ENCODE measurements around the gene TBL1XR1.

TBL1XR1 gene

DNA sequence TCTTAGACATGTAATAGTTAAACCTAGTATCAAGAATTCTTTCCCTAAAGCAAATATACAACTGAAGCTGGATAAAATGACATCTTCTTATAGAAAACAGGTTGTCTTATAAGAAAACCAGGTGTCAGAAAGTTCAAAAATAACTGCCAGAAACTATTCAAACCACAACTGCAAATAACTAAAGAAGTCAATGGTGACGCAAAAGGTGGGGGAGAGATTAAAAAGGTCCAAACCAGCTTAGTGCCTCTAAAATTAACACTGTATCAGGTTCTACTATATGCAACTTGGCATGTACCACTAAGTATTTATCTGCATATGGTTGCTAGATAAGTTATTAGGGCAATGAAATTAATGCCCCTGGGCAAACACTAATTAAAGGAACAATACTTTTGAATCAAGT is 136.8 kb downstream of the TBL1XR1 start:
- DNase-seq: no peak

DNA sequence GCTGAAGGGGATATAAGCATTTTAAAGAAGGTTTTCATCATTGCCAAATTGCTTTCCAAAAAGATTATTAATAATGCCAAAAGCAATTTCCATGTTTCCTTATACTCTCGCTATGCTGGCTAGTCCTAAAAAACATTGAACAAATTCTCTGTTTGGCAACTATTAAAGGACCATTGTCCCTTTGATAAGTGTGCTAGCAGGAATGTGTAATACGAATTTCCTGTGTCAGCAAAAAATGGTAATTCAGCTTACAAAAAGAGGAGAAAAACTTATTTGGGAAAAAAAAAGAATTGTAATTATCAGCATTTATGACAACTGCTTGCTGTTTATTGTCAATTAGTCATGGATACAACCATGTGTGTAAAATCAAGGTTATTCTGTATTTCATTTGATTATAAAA is 138.6 kb downstream of the TBL1XR1 start:
- no peak for DNase-seq

DNA sequence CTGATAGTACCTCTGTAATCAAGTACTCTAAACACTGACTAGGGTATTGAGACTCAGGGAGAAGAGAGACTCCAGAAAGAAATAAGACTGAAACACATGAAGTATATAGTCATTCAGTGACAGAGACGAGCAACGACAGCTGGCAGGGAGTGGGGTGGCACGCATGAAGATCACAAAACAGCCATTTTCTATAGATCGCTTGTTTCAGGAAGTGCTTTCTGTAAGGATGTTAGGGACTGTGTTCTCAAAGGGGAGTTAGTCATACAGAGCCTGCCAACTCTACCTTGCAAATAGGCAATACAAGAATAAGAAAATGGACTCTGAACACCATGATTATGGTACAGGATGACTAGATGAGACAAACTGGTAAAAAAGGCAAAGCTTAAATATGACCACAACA is 139.5 kb downstream of the TBL1XR1 start:
- DNase-seq: no peak

DNA sequence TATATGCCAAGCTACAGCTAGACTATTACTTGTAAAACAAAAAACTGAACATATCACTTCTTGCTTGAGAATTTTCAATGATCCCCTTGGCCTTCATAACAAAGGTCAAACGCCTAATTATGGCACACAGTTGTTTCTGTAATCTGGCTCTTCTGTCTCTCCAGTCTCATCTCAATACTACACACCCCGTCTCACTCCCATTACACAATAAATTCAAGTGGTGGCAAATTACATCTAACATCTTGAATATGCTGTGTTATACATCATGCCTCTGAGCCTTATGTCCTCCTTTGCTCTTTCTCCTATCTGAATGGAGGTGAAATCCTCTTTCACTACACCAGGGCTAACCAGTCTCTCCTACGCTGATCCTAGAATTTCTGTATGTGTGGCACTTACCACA is 140.4 kb downstream of the TBL1XR1 start:
- DNase-seq: peak in 2 of 3 experiments; percentile 36 to 38

DNA sequence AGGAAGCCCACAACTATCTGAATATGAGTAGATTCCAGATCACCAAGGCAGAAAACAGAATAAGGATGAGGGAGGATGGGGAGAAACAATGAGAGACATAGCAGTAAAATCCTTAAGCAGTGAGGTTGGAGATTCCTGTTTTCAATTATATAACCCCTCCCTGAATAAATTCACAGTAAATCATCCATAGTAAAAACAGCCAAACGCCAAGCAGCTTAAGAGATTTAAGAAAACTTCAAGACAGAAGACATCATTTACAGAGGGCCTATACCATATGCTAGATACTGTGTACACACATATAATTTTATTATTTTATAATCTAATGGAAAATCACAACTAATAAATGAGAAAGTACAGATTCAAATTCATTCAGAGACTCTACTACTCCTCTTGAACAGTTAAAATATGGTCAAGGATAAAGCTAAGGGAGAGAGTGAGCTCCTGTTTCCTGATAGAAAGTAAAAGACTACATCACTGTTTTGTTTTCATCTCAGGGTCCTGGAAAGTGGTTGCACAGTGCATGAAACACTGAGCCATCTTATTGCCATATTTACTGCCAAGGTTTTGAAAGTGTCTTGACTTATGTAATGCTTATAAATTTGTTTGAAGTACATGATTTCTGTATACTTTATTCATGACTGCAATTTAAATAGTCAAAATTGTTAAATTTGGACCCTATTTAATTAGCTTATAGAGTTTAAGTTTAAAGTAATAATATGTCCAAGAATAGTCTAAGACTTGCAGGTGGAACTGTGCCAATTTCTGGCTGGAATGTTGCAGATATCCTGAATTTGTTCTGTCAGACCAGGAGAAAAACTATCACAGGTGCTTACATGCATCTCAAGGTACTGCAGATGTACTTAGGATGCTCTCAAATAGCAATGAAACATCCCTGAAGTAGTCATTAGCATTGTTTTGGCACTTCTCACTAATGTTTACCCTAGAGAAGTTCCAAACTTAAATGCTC is 141.4 kb downstream of the TBL1XR1 start:
- peak in 1 of 3 experiments; percentile 62 for DNase-seq

DNA sequence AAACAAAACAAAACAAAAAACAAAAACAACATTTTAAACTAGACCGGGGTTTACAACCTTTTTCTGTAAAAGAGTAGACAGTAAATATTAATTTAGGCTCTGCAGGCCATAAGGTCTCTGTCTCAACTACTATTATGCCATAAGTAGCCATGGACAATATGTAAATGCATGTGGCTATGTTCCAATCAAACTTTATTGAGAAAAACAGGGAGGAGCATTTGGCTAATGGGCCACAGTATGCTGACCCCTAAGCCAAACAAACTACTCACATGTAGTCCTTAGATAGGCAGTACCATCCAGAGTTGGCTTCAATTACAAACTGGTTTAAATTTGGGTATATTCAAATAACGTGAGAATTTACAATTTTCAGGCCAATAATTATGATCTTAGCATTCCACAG is 144.2 kb downstream of the TBL1XR1 start:
- no peak for DNase-seq

DNA sequence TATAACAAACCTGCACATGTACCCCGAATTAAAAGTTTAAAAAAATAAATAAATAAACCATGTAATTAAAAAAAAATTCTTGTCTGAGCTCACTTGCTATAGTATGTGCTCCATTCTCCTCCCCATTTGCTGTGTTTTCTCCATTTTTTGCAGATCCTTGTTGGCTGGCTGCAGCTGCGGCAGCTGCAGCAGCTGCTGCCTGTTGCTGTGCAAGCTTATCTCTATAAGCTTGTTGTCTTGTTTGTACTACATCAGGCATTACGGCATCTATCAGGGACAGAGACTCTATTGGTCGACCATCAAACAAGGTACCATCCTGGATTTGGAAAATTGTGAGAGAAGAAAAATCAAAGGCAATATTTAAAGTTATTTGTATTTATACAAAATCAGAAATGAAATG is 145.9 kb downstream of the TBL1XR1 start:
- DNase-seq: peak in 2 of 3 experiments; percentile 50 to 66

DNA sequence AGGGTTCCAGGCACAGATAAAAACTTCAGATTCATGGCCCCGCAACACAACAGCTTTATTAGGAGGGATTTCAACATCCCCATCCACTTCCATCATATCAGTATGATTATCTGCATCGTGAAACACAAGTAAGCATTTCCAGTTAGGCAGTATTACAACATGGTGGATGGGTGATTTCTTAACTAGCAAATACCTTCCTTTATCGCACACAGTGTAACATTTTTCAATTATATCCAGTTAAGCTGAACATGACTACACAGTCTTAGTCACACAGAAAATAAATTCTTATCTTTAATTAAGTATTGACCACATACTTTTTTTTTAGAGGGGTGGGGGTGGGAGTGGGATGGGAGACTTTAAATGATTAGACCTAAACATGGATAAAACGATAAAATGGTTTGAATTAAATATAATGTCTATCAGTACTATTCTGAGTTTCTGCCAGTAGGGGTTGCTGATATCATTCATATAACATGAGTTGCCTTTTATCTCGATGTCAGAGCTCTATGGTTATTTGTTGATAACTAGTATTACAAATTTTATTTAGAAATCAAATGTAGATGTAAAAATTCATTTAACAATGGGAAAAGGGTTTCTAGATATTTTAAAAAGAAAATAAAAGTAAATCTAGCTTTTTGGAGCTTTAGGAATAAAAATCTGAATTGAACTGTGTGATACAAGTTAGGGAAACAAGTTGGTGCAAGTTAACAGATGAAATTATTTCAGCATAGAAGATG is 146.6 kb downstream of the TBL1XR1 start:
- DNase-seq: peak; percentile 29 to 77 (median 53)

DNA sequence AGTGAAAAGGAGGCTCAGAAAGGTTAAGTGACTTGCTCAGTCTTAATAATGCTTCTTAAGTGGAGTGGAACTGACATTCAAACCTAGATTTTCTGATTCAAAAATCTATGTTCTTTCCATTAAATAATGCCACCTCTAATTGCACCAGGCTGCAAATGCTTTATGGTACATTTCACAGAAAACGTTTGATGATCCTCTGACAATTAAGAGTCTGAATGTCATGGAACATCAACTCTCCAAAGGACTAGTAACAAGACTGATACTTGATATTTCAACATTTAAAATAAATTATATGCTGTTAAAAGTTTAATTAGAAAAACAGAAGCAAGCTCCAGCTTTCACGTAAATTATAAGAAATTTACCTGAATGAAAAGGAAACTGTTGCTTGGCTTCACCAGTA is 151.5 kb downstream of the TBL1XR1 start:
- no peak for DNase-seq

DNA sequence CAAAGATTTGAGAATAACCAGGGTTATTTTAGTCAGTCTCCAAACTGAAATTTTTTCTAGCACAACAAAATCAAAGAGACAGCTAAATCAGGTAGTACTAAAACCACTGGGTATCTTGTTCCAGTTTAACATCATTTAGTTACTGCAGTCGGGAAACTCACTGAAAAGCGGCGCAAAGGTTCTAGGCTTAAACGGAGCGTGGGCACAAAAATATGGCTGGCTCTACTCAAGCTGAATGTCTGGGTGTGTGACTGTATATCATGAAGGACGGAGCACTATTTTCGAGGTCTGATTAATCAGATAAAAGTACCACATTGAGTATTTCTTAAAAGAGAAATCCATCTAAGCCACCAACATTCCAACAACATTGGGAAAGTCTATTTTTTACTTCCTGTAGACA is 152.1 kb downstream of the TBL1XR1 start:
- DNase-seq: no peak

DNA sequence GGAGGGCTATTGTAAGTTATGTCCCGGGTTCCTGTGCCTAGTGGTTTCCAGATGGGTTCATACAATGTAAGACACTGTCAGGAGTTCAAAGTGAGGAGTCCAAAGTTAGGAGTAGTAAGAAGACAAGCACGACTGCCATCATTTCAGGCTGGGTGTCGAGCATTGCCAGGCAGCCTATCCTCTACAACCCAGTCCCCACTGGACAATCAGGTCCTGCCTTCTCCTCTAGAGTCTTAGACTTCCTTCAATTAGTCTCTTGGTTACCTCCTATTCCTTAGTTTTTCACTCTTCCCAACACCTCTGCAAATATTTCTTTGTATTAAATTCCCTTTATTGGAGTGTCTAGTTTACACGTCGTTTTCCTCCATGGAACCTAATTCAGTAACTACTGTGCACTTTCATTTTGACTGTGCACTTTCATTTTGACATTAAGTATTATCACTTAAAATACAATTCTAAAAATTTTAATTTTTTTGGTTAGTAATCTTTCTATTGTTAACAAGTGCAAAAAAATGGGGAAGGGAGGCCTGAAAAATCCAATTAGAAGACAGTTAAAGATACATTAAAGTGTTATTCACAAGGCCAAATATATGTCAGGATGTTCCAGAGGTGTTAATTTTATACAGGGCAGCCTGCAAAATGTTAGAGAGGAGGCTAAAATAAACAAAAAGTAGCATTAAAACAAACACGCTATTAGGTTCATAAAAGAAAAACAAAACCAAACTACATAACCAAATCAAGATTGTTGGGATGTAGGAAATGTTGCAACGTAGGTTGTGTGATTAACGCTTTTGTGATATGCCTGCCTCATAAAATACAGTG is 155.3 kb downstream of the TBL1XR1 start:
- DNase-seq: no peak

DNA sequence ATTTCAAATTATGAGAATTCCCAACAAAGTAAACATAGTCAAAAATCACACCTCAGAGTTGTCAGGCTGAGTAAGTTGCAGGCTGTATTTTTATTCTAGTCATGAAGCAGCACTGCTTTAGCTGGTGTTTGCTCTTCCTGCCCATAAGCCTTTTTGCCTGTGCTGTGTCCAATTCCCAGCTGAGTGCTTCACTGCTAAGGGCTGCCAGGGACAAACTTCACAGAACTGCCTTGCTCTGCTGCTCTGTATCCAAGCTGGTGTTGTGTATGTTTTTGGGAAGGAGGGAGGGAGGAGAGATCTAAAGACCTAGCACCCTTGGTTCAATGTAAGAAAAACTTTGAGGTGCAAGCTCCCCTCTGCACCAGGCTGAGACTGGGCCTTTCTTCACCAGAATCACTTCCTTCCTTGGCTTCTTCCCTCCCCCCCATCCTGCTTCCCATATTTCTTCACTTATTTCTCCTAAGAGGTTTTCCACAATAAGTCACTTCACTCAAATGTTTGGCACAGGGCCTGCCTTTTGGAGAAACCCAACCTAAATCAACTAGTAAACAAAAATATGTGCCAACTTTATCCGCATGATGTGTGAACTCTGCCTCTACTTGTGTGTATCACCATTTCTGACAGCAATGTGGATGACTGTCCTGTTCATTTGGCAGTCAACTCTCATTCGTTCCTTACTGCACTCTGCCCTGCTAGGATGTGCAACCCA is 156.1 kb downstream of the TBL1XR1 start:
- peak in 1 of 3 experiments; percentile 33 for DNase-seq

DNA sequence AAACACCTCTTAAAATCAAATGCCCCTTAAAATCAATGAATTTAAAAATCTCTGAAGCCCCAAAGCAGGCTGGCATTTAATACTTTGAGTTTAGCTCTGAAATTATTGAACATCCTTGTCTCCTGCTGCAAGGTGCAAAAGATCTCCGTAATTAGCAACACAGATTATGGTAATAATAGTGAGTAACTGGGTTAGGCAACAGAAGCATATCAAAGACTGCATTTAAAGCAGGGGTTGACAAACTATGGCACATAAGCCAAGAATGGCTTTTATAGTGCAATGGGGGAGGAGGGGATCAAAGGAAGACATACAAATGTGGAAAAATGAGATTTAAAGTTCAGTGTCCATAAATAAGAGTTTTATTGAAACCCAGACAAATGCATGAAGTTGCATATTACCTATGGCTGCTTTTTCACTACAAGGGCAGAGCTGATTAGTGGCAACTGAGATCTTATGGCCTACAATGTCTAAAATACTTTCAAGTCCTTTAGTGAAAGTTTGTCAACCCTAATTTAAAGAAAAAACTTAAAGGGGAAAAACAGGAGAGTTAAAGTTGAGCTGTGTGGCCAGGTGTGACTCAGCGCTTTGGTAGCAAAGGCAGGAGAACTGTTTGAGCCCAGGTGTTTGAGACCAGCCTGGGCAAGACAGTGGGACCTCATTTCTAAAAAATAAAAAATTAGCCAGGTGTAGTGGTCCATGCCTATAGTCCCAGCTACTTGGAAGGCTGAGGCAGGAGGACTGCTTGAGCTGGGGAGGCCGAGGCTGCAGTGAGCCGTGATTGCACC is 157.6 kb downstream of the TBL1XR1 start:
- no peak for DNase-seq

DNA sequence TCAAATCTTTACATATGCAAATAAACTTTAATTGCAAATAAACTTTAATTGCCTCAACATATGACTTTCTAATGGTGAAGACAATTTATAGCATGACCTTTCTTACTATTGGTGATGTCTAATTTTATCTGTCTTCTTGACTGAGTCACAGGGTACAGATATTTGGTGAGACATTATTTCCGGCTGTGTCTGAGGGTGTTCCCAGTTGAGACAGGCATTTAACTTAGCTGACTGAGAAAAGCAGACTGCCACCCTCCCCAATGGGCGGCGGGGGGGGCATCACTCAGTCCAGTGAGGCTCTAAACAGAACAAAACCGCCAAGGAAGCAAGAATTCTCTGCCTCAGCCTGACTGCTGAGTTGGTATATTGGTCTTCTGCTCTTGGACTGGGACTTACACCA is 160.0 kb downstream of the TBL1XR1 start:
- no peak for DNase-seq

DNA sequence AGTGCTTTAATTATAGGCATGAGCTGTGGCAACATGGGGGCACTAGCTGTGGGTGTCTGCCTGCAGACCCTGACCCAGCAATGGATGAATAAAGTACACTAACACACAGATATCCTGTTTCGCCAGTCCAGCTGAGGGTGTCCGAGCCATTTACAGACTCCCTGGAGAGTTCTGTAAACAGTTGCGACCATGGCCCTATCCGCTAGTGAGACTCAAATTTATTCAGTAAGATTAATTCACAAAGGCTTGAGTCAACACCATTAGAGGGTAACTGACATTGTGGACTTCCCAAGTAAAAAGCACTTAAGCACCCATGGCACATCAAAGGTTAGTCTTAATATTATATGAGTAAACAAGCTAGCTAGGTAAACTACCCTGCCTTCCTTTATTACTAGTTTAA is 161.6 kb downstream of the TBL1XR1 start:
- peak; percentile 50 to 99 (median 81) for DNase-seq

DNA sequence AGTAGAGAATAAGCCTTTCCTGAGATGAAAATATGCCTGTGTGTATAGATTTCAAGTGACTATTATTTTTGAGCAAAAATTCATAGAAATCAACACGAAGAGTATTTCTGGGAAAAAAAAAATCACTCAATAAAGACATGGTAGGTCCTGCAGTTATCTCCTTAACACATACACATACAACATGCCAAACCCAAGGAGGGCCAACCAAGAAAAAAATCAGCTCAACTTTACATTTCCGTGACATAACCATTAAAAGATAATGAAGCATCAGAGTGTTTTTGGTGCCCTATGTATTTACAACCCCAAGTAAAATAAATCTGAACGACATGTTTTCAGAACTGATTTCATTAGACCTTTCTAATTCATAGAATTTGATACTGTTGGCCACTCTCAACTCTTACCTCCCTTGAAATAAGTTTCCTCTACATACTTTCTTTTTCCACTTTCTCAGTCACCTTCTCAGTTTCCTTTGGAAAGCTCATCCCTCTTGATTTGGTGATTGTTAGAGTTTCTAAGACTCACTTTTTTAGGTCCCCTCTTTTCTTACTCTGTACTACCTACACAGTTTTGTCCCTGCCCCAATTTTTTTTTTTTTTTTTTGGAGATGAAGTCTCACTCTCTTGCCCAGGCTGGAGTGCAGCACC is 162.3 kb downstream of the TBL1XR1 start:
- DNase-seq: no peak

DNA sequence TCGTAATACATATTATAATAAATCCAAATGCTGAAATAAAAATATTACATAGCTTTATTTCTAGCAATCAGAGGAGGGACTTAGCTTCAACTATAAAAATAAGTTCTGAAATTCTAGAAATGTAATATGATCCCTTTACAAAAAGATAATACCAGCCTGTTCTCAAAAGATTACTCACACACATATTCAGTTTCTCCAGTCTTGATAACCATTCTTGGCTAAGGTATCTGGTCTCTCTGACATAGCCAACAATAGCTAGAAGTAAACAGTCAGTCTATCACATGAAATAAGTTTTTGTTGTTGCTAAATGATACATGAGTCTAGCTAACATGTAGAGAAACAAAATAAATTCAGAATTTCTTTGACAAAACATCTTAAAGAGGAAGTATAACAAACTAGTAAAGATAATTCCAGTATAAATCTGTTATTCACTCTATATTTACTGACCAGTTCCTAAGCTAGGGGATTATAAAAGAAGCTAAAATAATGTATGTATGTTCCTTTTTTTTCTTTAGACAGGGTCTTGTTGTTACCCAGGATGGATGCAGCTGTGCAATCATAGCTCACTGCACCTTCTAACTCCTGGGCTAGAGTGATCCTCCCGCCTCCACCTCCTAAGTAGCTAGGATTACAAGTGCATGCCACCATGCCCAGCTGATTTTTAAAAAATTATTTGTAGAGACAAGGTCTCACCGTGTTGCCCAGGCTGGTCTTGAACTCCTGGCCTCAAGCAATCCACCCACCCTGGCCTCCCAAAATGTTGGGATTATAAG is 170.6 kb downstream of the TBL1XR1 start:
- no peak for DNase-seq

DNA sequence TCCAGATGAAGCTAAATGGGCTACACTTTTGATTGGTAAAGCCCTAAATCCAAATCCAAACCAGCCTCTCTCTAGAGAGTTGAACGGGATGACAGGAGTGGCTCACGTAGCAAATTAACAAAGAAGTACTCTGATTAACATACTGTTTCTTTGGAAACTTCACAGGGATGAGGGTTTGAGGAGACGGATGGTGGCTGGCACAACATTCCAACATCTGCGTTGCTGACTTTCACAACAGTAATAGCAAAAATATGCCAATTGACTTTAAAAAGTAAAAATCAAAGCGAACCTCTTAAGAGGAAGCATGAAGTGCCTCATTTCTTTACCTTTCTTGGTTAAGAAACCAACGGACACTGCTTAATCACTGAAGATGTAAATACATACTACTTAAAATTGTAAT is 181.4 kb downstream of the TBL1XR1 start:
- DNase-seq: no peak

DNA sequence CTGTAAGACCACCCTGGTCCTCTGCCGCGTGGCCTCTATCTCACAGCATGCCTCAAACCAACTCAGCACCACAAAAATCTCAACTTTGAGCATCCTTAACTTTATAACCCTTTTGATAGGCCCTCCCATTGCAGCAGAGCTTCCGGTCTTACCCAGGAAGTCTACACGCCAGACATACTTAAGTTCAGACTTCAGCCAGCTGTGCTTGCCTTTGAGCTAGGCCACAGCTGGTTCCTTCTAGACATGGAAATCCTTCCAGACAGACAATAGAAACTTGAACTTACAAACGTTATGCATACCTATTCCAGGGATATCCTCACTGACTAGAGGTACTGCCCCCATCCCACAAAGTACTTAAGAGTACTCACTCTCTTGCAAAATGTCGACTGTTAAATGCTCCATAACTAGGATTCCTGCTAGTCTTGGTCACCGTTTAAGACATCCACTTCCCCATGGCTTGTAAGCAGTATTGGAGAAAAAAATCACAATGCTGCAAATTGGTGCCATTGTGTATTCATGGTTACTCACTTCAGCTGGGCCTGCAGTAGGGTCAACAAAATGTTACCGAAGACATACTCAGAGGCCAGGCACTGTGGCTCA is 183.5 kb downstream of the TBL1XR1 start:
- DNase-seq: no peak
